Hematopoietic multipotent progenitor cell (in vitro differentiated cells): Measurements from ENCODE around the gene PAIP2B. TPM values are rescaled to one million over a fixed set of nuclear protein-coding genes. Genes with fewer than 3 reads are reported as not detected.
A peak's percentile ranks its signal among the peaks of the same experiment; 100 is the strongest.
"Not testable (repeated sequence)": the region's sequence is repeated elsewhere in the genome, so short reads cannot be mapped to it uniquely, and the experiment has no call there.

Experiments
- DNase-seq, 3 donors: peaks; one replicate each; pipeline ENCODE4 v3.0.0-alpha.2; 2011 to 2015; ENCODE audit warnings: low read depth in 2 of 3, low spot score in 2 of 3
- total RNA-seq: library from RNA; depleted of rRNA; stranded (reverse); fragments of >200 nt; gene quantifications from one replicate; pipeline ENCODE4 v1.2.3, GENCODE V29; 2012

PAIP2B gene
- total RNA-seq, 1 donor, result 2.4 TPM

DNA sequence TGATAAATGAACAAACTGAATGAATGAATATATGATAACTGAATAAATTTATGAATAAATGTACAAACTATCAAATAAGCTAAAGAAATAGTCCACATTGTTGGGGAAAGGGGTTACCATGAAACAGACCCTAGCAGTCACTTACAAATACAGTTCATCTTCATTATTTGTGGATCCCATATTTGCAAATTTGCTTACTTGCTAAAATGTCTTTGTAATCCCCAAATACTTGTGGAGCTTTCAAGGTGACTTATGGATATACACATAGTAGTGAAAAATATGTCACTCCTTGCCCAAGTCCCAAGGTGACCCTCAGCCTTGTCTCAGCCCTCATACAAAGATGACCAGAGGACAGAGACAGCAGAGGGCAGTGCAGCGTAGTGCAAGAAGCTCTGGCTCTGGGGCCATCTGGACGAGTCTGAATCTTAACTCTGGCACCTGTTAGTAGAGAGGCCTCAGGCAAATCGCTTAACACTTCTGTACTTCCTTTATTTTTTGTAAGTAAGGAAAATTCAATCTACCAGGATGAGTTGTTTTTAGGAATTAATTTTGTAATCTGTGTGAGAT, 3.1 kb downstream of the PAIP2B start:
- DNase-seq, result peak in 2 of 3 donors; percentile 64

DNA sequence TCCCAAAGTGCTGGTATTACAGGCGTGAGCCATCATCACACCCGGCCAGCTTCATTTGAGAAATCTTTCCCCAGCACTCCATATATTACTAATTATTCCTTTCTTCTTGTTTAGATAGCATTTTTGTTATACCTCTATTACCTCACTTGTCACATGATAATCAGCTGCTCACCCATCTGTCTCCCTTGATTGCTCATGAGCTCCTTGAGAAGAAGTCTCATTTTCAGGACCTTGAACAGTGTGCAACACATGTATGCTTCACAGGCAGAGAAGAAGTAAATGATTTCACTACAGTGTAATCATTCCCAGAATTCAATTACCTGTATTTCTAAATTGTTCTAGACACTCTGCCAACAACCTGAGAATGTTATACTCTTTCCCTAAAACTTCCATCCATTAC, 6.2 kb downstream of the PAIP2B start:
- DNase-seq, result no peak

DNA sequence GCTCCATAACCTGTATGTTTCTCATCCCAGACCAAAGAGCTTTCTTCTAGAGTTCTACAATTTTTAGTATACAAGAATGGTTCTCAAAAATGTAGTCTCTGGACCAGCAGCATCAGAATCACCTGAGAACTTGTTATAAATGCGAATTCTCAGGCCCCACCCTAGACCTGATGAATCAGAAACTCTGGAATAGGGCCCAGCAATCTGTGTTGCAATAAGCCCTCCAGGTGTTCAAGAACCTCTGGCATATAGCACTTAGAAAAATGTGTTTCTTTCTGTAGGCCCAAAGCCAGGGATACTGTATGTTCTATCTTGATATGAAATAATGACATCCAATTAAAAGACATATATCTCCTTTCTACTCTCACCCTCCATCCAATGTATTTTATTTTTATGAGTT, 10.4 kb downstream of the PAIP2B start:
- DNase-seq, result no peak

DNA sequence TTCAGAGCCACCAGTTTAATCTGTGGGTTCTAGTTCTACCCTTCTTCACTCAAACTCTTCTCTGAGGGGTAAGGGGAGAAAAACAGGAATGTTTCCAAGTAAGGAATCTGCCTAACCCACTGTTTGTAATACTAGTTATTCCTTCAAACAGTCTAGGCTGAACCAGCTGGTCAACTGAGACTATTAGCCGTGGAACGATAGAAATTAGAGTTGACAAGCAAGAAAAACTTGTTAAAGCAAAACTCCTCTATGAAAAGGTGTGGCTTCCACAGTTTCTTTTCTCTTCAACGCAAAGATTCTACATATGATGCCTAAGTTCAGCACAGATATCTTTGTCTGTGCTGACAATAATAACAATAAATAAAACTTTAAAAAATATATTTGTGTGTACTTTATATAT, 11.5 kb downstream of the PAIP2B start:
- no peak for DNase-seq

DNA sequence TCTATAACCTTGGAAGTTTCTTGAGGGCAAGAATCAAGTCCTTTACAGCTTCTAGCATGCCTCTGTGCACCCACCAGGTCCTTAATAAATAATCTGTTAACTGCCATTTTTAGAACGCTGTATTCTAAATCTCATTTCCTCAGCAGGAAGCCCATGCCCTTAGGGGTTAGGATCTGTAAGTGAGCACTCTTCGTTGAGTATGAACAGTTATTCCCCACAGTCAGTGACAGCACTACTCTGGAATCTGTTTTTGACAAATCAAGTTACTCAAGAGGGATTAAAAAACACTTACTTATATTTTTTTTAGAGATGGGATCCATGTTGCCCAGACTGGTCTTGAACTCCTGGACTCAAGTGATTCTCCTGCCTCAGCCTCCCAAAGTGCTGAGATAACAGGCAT, 14.6 kb downstream of the PAIP2B start:
- no peak for DNase-seq

DNA sequence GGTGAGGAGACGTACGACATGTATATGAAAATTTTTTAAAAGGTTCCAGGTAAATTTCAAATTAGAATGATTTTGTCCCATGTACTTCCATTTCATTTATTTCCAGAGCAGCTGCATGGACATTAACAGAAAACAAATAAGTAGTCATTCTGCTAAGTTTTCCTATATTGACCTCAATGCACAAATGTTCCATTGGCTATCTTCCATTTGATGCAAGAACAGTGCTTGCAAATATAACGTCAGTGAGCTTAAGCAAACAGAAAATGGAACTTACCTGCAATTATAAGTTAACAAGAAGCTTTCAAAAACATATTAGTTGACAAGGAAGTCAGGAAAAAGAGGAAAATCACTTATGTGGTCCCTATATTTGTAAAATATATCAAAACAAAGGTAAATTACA, 16.6 kb downstream of the PAIP2B start:
- DNase-seq, result no peak

DNA sequence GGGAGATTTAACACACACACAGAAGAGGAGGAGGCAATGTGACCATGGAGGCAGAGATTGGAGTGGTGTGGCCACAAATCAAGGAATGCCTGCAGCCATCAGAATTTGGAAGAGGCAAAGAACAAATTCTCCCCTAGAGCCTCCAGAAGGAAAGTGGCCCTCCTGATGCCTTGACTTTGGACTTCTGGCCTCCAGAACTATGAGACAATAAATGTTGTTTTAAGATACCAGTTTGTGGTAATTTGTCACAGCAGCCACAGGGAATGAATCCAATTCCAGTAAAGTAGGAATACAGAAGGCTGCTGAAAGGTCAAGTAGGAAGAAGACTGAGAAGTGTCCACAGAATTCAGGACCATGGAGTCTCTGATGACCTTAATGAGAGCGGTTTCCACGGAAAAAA, 18.1 kb downstream of the PAIP2B start:
- DNase-seq, result no peak

DNA sequence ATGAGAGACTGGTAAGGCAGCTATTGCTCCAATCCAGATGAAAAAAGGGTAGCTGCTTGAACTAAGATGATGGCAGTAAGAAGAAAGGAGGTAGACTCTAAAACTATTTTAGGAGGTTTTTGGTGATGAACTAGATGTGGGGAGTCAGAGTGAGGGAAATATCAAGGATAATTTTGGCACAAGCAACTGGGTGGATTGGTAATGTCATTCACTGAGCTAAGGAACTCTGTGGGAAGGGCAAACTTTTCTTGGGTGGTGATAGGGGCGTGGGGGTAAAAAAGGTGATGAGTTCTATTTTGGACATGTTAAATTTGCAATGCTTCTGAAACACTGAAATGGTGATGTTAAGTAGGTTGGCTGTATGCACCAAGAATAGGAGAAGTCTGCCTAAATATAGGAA, 19.3 kb downstream of the PAIP2B start:
- DNase-seq, result no peak

DNA sequence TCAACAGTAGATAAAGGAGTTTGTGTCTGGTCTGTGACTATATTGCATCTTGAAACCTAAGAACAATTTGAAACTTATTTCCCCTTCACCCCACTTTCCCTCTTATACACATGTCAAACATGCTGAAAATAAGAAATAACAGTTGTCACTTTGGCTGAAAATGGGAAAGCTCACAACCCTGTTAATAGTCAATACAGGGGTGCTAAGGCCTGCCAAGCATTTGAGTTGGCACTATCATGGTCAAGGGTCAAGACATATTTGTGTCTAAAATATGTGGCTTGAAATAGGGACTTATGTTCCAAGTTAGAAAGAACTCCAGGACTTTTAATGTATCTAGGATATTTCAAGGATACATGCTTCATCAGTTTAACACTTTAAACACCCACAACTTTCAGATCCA, 20.6 kb downstream of the PAIP2B start:
- no peak for DNase-seq

DNA sequence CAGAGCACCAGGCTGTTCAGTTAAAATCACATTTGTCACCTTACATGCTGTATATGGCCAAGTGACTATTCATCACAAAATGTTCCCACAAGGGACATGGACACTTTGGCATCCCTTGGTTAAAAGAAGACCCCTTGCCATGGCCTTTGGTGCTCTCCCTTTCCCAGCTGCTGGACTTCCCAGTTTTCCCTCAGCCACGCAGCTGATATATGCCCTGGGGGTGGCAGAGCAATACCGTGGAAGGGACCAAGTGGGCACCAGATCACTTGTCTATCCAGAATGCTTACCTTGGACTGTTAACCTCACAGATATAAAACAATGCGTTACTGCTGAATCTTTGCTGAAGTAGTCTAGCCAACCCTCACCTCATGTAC, 35.3 kb downstream of the PAIP2B start:
- DNase-seq, result no peak

DNA sequence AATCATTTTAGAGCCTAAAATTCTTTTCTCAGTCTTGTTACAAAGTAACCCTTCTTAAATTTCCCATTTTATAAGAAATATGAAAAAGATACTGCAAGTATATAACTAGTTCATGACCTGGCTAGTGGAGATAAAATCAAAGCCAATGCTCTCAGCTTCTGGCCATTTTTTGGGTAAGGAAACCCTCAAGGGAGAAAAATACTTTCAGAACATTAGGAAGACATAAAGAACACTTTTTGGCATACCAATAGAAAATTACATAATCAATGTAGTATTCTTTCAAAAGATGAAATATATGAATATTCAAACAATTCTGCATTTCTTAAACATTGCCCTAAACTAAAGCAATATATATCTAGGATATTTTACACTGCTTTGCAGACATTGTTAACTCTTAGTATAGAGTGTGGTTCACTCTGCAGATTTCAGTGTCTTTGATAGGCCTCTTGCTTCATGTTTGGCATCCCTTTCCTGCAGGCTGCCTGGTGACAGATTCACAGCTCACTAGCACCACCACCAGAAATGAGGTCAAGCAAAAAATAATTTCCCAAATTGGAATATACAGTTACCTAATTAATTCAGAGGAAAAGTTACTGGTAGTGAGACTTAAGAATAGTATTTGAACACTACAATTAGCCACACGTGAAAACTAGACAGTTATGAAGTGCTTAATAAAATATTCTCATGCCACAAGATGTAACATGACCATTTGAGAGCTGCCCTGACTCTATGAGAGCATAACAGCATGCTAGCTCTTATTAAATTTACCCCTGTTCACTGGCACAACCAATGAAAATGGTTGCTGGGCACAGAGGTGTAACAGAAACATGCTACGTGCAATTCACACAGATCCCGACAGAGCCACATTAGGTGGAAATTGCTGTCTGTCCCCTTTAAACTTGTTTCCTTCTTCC, 36.0 kb downstream of the PAIP2B start:
- peak in 1 of 3 donors; percentile 25 for DNase-seq

DNA sequence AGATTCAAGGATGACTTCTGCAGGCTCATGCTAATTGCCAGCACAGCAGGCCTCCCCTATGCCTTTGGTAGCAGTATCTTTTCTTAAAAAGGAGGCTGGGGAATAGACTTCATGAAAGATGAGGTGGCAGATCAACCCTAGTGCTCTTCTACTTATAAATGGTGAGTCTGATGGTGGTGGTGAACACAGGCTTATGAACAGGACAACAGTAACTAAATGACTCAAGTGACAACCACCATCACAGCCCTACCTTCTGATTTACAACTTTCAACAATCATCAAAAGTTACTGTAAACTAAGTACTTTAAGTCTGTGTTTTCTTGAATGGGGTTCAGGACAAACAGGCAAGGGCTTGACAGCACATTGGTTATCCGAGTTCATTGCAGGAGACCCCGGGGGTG, 39.3 kb downstream of the PAIP2B start:
- DNase-seq, result no peak

DNA sequence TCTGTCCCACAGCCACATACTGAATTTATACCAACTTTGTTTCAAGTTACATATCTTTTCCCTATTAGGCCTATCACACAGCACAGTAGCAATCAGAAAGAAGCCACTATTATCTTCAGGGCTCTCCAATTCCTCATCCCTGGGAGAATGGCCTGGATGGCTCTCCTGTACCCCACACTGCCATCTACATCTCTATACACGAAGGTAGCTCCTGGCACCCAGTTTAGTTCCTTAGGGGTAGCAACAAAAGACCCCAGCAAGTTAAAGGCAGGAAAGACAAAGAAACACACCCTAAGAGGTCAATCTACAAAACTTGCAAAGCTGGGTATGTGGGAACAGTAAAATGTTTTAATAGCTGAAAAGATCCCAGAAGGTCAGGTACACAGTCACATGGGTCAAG, 39.9 kb downstream of the PAIP2B start:
- no peak for DNase-seq

DNA sequence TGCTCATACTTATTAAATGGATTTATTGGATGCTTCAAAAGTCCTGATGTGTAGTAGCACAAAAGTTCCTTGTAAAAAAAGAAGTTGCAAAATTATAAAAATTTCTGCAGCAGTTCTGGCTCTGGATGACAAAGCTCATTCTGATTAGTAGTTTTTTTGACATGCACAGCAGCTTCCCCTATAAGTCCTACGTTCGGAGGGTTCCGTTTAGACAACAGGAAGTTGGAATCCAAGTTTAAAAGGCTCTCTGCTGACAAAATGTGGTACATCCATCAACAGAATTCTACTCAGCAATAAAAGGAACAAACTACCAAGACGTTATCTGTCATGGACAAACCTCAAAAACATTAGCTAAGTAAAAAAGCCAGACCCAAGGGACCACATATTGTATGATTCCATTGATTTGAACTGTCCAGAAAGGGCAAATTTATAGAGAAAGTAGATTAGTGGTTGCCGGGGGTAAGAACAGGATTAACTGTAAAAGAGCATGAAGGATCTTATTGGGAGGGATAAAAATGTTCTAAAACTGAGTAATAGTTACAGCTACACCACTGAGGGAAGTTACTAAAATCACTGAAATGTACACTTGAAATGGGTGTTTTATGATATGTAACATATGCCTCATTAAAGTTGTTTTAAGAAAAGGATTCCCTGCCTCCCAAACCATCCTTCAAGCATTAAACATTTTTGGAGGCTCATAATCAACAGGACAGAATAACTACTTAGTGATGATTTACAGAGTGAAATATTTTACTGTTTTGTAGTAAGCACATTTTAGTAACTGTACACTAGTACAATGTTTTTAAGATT, 43.4 kb downstream of the PAIP2B start:
- peak in 1 of 3 donors; percentile 35 for DNase-seq

DNA sequence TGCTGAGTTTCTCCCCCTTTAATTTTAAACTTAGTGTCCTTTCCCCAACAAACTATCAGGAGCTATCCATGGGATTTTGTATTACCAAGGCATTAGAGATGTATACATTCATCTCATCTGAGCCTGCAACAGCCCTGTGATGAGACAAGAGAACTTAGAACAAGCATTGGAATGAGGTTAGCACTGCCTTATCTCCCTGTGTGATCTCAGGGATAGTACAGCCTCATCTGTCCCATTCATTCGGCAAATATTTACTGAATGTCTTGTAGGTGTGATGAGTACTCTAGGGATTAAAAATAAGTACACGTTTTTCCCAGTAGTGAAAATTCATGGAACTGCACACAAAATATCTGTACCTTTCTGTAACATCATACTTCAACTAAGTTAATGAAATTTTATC, 45.6 kb downstream of the PAIP2B start:
- no peak for DNase-seq

DNA sequence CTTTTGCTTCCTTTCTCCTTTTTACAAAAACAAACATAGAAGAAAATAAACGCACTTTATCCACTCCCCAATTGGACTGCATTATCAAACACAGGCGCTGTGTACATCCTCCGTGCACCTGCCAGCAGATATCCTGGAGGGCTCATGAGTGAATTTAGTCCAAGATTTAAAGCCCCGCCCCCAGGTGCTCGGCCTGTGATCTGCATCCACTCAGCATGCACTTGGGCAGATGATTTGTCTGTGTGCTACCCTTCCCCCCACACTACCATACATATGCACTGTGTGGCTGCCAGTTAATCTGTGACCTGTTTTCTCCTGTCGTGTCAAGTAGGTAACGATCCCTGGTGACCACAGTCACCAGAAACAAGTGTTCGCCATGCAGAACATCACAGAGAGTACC, 48.1 kb downstream of the PAIP2B start:
- DNase-seq, result not testable (repeated sequence)

DNA sequence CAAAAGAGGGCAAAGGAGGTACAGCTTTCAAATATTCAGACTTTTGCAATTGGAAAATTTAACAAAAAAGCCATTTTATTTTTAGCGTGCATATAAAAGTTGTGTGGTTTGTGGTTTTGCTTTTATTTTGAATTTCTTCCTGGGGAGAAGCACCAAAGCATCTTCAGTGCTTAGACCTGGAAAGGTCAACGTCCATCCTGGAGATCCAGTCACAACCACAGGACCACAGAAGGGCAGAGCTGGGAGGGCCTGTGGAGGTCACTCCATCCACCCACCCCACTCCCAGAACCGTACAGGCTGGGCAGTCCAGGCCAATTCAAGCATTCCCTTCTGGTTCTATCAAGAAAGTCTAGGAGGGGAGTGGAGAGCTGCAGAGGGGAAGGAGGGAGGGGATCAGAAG, 52.7 kb downstream of the PAIP2B start:
- DNase-seq, result no peak

DNA sequence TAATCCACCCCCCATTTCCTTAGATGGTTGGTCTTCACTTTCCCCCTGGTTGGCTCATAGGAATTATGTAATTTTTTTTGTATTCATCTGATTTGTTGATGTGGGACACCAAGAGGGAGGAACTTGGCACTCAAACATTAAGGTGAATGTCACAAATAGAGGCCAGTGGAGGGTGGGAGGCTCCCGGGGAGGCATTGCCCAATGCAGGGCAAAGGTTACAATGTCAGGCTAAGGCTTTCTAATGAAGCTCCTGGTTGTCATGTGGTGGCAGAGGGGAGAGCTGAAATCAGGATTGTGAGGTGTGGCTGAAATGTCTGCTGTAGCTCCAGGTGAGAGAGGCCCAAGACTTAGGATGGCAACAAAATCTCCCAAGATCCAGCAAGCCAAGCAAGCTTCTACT, 53.8 kb downstream of the PAIP2B start:
- no peak for DNase-seq

DNA sequence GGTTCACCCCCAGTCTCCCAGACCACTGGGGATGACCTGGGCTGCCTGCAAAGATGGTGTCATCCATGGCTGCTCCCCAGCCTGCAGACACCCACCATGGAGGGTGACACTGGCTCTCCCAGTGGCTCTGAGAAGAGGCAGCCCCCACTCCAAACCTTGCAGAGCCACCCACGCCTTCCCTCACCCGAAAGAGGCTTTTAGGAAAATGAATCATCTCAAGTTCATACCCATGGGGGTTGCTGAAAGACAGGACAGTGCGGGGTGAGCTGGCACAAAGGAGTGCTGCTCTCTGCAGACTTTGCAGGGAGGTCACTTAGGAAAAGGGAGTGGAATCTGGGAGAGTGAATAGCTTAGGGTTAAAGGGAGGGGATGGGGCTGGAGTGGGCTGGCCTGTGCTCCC, 60.1 kb downstream of the PAIP2B start:
- DNase-seq, result no peak

DNA sequence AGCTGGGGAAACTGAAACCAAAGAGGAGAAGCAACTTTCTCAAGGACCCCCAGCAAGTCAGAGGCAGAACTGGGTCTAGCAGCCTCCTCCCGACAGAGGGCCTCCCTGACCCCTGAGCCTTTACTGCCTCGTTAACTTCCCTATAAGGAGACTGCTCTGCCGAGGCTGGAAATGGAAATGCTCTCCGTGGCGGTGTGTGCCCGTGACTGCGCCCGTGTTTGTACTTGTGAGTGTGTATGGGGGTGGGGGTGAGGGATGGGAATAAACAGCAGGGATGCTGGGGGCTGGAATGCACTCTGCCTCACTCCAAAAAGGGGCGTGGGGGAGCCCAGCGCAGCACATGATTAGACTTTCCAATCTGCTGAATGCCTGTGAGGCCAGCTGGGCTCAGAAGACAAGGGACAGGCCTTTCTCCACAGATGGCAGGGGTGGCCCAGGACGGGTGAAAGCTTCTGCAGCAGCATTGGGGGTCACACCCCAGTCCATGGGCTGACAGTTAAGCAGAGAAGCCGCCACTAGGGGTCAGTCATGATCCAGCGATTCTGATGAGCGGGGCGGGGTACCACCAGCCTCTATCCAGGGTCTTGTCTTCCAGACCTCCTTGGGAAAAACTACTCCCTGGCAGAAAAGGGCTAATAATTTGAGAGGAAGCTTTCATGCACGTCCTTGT, 69.6 kb downstream of the PAIP2B start:
- peak; percentile 23 to 75 (median 60) for DNase-seq

DNA sequence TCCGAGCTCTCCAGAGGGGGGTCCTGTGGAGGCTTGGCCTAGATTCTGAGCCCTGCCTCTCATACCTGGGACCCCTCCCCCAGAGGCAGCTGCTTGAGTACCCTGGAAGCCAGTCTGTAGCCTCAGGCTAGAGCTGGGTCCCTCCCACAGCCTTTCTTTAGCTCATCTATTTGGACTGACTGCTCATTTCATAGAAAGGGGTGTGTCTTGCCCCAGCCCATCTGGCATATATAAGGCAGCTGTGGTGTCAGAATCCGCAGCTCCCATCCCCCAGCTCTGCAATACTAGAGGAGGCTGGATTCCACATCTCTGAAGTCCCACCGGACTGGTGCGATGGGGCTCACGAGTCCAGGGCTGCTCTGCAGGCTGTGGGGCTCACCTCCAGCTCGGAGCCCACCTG, 70.3 kb downstream of the PAIP2B start:
- no peak for DNase-seq
